ENCODE measurements around the gene PHACTR3.

The PHACTR3 gene

GRCh38 chr20:59646487-59646886 is 42.1 kb downstream of the PHACTR3 start:
- DNase-seq (ENCODE audit: low read depth) = no peak

GRCh38 chr20:59647271-59647670 is 42.9 kb downstream of the PHACTR3 start:
- no peak for DNase-seq (ENCODE audit: low read depth)

GRCh38 chr20:59648466-59649070 is 44.2 kb downstream of the PHACTR3 start:
- DNase-seq (ENCODE audit: low read depth) = no peak

GRCh38 chr20:59650418-59650817 is 46.1 kb downstream of the PHACTR3 start:
- DNase-seq (ENCODE audit: low read depth) = no peak

- no peak for DNase-seq (ENCODE audit: low read depth)
These were observed 48.0 kb downstream of the PHACTR3 start for GRCh38 chr20:59652381-59652780.

GRCh38 chr20:59656417-59656816 is 52.1 kb downstream of the PHACTR3 start:
- DNase-seq (ENCODE audit: low read depth) = no peak

- no peak for DNase-seq (ENCODE audit: low read depth)
These were observed 53.2 kb downstream of the PHACTR3 start for GRCh38 chr20:59657459-59658046.

- DNase-seq (ENCODE audit: low read depth) = no peak
These were observed 56.1 kb downstream of the PHACTR3 start for GRCh38 chr20:59660471-59660870.

- DNase-seq (ENCODE audit: low read depth) = no peak
These were observed 56.8 kb downstream of the PHACTR3 start for GRCh38 chr20:59661153-59661552.

GRCh38 chr20:59661621-59662020 is 57.3 kb downstream of the PHACTR3 start:
- no peak for DNase-seq (ENCODE audit: low read depth)

- DNase-seq (ENCODE audit: low read depth) = no peak
These were observed 57.8 kb downstream of the PHACTR3 start for GRCh38 chr20:59662161-59662560.

GRCh38 chr20:59662856-59663512 is 58.6 kb downstream of the PHACTR3 start:
- DNase-seq (ENCODE audit: low read depth) = no peak

GRCh38 chr20:59663513-59664060 is 59.2 kb downstream of the PHACTR3 start:
- no peak for DNase-seq (ENCODE audit: low read depth)

GRCh38 chr20:59664421-59664941 is 60.1 kb downstream of the PHACTR3 start:
- DNase-seq (ENCODE audit: low read depth) = no peak

GRCh38 chr20:59665656-59666555 is 61.6 kb downstream of the PHACTR3 start:
- no peak for DNase-seq (ENCODE audit: low read depth)

GRCh38 chr20:59666586-59666985 is 62.2 kb downstream of the PHACTR3 start:
- no peak for DNase-seq (ENCODE audit: low read depth)

- DNase-seq (ENCODE audit: low read depth) = no peak
These were observed 62.8 kb downstream of the PHACTR3 start for GRCh38 chr20:59667131-59667530.

GRCh38 chr20:59667981-59668515 is 63.7 kb downstream of the PHACTR3 start:
- DNase-seq (ENCODE audit: low read depth) = no peak

GRCh38 chr20:59668926-59669850 is 64.8 kb downstream of the PHACTR3 start:
- DNase-seq (ENCODE audit: low read depth) = no peak

GRCh38 chr20:59670786-59671492 is 66.6 kb downstream of the PHACTR3 start:
- no peak for DNase-seq (ENCODE audit: low read depth)

Measured in stimulated activated CD8-positive, alpha-beta memory T cell treated with anti-CD3 and anti-CD28 coated beads, Interleukin-7, amount 100 ng/mL, for 24 hours (primary cell).